Right ventricle myocardium superior (tissue), 1 donor: ENCODE results near the gene MTRF1. TPM values are rescaled to one million over a fixed set of nuclear protein-coding genes. Genes with fewer than 3 reads are reported as not detected.
A peak's percentile ranks its signal among the peaks of the same experiment; 100 is the strongest.

Source experiments
- ATAC-seq: fragments of 200-7000 bp; cut with Tn5 transposase; one replicate; pipeline ENCODE4 v1.9.1; 2020; ENCODE audit warnings: mild to moderate bottlenecking; ENCODE audit not compliant: poor library complexity
- DNase-seq: peaks from one replicate; pipeline ENCODE4 v3.0.0-alpha.2; 2020
- intact Hi-C: fragments of 100-400 bp; cut with DNase I; formaldehyde crosslinking; loops from one replicate; pipeline ENCODE4 v1.11.2; 2022
- long read RNA-seq: library from polyadenylated mRNA; unstranded; transcript quantifications from one replicate; pipeline ENCODE4 v2.0.0, GENCODE V29; 2021
- total RNA-seq: library from RNA; stranded (reverse); fragmentation: NEBNext Ultra II Directional; extraction: Animal tissue kit (Norgen Biotek cat#: 25700); gene quantifications from one replicate; pipeline ENCODE4 v1.2.1, GENCODE V29; 2021
- donor health status: DM: no; HTN: yes; CAD: no; lungs with severe emphysema.

MTRF1 gene
- 13.4 TPM for total RNA-seq
- long read RNA-seq, transcript MTRF1-203 (10 exons, 2,185 nt), result major isoform, 5 of 20 reads
- long read RNA-seq, partial matches to known transcripts, result 2 of 20 reads
- long read RNA-seq, other reads (novel, unspliced or antisense), result 13 of 20 reads

- DNase-seq (peak; percentile 86), ATAC-seq (peak; percentile 98)
- intact Hi-C loops, result no loop called here
Observed at GRCh38 chr13:41263261-41263971, at the start of gene MTRF1. TSS of gene MTRF1 (minus strand) at chr13:41263576. CDS start at chr13:41260907, 2,669 bp downstream.

- ATAC-seq (no peak), DNase-seq (no peak)
- intact Hi-C loops, result no loop called here
Observed at GRCh38 chr13:41313117-41313516, 49.7 kb upstream of the MTRF1 start.

GRCh38 chr13:41312176-41312500 is 48.8 kb upstream of the MTRF1 start:
- ATAC-seq (peak; percentile 13), DNase-seq (peak; percentile 54)
- intact Hi-C loops, result no loop called here

- ATAC-seq, result peak; percentile 80
- DNase-seq, result peak; percentile 53
- intact Hi-C loops, result no loop called here
Observed at GRCh38 chr13:41311406-41312175, 48.2 kb upstream of the MTRF1 start.

GRCh38 chr13:41310963-41311405 is 47.6 kb upstream of the MTRF1 start, which contains the start of gene NAA16:
TSS of gene NAA16 (plus strand) at chr13:41311267. CDS start at chr13:41311529, 262 bp downstream.
- ATAC-seq (peak; percentile 97), DNase-seq (peak; percentile 96)
- intact Hi-C loops, result no loop called here

- ATAC-seq (no peak), DNase-seq (no peak)
- intact Hi-C loops, result no loop called here
Observed at GRCh38 chr13:41307884-41308640, 44.7 kb upstream of the MTRF1 start.

- ATAC-seq, result no peak
- no peak for DNase-seq
- intact Hi-C loops, result no loop called here
Observed at GRCh38 chr13:41306271-41307145, 43.1 kb upstream of the MTRF1 start.

GRCh38 chr13:41304551-41304950 is 41.2 kb upstream of the MTRF1 start:
- ATAC-seq (no peak), DNase-seq (no peak)
- intact Hi-C loops, result no loop called here

GRCh38 chr13:41302743-41303142 is 39.4 kb upstream of the MTRF1 start:
- no peak for ATAC-seq
- intact Hi-C loops, result no loop called here
- no peak for DNase-seq

- intact Hi-C loops, result no loop called here
- ATAC-seq, result no peak
- DNase-seq, result no peak
Observed at GRCh38 chr13:41299316-41300094, 36.1 kb upstream of the MTRF1 start.

- intact Hi-C loops, result no loop called here
- ATAC-seq, result no peak
- DNase-seq, result no peak
Observed at GRCh38 chr13:41296879-41297646, 33.7 kb upstream of the MTRF1 start.

- intact Hi-C loops, result no loop called here
- DNase-seq, result no peak
- ATAC-seq, result no peak
Observed at GRCh38 chr13:41295973-41296372, 32.6 kb upstream of the MTRF1 start.

- DNase-seq, result no peak
- intact Hi-C loops, result no loop called here
- ATAC-seq, result no peak
Observed at GRCh38 chr13:41294914-41295313, 31.5 kb upstream of the MTRF1 start.

GRCh38 chr13:41293272-41293671 is 29.9 kb upstream of the MTRF1 start:
- intact Hi-C loops, result no loop called here
- ATAC-seq, result no peak
- DNase-seq, result no peak

- intact Hi-C loops, result no loop called here
- DNase-seq (no peak), ATAC-seq (no peak)
Observed at GRCh38 chr13:41291246-41291645, 27.9 kb upstream of the MTRF1 start.

GRCh38 chr13:41289463-41289881 is 26.1 kb upstream of the MTRF1 start:
- no peak for DNase-seq
- no peak for ATAC-seq
- intact Hi-C loops, result no loop called here

- DNase-seq (no peak), ATAC-seq (no peak)
- intact Hi-C loops, result no loop called here
Observed at GRCh38 chr13:41286370-41286769, 23.0 kb upstream of the MTRF1 start.
